Measurements from ENCODE around the gene KAZN.

The KAZN gene

DNA sequence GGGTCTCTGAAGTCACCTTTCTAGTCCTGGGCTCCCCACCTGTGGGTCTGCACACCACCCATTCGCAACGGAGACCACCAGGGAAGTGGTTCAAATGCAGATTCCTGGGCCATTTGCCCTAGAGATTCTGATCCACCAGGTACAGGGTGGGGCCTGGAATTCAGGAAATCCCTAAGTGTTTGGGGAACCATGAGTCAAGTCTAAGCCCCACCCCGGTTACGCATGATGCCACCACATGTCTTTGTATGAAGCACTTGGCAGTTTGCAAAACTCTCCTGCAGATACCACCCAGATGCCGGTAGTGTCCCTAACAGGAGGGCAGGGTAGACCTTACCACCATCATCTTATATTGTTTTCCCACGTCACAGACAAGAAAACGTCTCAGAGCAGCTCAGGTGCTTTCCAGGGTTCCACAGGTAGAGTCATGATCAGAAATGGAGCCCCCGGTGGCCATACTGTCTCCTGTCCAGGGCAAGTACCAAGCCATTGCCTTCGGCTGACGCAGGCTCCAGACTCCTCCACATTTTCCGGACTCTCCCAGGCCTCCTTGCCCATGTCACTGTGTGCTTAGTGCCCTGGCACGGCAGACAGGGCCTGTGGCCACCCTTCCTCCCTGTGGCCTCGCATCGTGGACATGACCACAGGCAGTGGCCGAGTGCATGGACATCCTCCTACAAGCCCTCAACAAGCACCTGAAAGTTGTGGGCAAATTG, 465.9 kb downstream of the KAZN start:
- DNase-seq (ENCODE audit: low read depth), result no peak

DNA sequence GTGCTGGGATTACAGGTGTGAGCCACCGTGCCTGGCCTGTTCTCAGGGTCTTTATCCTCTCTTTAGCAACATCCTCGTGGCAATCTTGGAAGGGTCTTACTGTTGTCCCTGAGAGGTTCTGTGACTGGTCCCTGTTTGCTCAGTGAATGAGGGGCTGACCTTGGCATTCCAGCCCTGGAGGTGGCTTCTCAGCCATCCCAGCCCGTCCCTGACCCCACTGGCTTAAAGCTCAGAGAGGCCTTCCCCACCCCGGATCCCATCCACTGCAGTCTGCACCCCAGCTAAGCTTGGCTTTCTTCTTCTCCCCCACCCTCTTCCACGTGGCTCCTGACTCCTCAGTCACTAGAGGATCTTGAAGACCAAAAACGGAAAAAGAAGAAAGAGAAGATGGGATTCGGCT, 466.8 kb downstream of the KAZN start:
- no peak for DNase-seq (ENCODE audit: low read depth)

DNA sequence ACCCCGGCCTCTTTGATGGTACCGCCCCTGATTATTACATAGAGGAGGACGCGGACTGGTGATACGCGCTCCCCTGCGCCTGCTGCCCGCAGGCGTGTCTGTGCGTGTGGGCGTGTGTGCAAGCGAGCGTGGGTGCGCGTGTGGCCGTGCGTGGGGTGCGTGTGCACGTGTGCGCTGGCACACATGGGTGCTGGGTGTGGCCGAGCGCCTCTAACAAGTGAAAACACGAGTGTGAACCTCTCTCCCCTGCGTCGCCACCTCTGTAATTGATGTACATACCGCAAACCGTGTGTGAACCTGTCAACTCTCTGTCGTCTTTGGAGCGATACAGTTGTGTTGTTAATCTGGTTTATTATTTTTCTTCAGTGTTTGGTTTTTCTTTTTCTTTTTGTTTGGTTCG, 467.3 kb downstream of the KAZN start:
- no peak for DNase-seq (ENCODE audit: low read depth)

DNA sequence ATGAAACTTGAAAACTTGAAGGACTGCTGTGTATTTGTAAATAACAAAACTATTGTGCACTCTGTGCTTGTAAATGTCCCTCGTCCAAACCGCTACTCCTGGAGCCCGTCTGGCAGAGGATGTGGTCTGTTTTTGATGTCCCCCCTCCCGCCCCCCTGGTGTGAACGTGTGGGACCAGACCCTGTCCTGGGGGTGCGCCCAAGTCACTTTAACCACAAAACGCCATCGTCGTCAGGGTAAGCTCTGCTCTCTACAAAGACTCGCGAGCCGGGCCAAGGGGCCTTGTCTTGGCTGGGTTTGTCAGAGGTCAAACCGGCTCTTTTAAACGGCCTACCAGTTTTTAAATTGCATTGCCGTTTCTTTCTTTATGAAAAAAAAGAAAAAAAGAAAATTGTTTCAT, 467.7 kb downstream of the KAZN start:
- no peak for DNase-seq (ENCODE audit: low read depth)

DNA sequence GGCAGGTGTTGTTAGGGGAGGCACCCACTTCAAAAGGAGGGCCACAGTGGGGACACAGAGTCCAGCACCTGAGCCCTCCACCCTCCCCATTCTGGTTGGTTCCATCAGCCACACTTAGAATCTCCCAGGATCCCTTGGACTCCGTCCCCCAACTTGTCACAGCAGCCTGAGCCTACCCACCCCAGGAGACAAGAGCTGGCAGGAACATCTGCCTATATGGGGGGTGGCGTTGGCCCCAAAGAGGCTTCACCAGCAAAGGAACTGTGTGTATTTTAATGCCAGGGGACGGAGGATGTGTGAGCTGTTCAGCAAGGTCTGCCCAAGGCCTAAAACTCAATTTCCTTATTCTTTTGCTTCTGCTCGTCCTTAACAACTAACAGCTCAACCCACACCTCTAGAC, 468.7 kb downstream of the KAZN start:
- no peak for DNase-seq (ENCODE audit: low read depth)

DNA sequence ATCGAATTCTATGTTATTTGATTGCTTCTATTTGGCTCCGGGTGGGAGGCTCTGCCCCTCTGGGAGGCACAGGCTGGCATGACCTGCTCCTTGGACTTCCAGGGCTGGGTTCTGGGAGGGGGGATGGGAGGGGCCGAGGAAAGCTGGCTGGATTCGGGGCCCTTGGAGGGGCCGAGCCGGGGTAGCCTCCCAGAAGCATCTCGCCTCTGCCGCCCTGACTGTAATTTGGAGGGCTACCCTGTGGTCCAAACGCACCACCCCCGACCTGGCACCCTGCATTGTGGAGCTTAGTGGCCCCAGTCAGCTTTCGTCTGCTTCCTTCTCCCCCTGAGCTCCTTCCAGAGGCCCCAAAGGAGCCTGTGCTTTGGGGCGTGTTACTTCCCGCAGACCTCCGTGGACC, 469.7 kb downstream of the KAZN start:
- no peak for DNase-seq (ENCODE audit: low read depth)

DNA sequence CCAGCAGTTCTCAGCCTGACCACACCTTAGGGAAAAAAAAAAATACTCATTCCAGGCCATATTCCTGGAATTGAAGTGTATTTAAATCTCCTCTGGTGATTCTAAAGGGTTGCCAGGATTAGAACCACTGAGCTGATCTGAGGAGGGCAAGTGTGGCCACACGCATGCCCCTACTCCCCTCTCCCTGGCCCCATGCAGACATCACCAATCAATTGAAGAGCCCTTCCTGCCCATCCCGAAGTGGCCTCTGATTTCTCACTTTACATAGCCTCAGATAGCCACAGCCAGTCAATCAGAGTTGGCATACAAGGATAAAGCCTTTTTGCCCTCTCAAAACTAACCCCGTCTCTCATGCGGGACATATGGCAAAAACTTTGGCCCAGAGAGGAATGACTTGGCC, 470.5 kb downstream of the KAZN start:
- no peak for DNase-seq (ENCODE audit: low read depth)

DNA sequence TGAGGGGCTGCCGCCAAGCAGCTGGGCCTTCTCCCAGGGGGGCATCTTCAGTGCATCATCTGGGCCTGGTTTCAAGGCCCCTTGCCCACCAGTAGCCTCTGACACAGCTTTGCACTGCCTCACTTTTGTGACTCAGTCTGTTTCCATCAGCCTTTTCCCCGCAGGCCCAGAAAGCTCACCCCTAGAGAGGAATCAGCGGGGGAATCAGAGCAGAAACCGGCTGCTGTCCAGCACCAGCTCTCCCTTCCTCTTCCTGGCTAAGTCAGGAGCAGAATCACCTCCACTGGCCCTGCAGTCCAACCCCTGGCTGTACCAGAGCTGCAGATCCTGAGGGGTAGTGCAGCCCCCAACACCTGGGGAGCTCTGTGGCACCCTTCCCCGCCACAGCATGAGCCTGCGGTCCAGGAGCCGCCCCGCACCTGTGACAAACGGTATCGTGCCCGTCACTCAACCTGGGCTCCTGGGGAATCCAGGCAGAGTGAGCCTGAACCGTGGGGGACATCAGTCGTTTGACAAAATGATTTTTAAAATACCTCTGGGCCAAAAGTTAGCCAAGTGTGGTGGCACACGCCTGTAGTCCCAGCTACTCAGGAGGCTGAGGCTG, 471.8 kb downstream of the KAZN start:
- DNase-seq (ENCODE audit: low read depth), result no peak

DNA sequence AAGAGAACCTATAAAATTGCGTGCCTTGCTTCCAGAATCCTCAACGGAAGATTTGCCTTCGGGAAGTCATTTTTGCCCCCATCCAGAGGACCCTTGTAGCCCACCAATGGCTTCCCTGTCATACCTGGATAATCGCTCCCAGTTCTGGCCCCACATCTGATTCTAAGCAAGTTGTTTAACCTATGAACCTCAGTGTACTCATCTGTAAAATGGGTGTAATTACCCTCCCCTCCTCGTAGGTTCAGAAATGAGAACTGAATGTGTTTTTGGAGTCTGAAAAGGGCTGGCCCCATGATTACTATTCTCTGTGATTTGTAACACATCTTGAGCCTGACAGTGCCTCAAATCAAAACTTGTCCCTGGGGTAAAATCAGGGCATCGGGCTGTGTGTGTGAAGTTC, 473.5 kb downstream of the KAZN start:
- DNase-seq (ENCODE audit: low read depth), result no peak

DNA sequence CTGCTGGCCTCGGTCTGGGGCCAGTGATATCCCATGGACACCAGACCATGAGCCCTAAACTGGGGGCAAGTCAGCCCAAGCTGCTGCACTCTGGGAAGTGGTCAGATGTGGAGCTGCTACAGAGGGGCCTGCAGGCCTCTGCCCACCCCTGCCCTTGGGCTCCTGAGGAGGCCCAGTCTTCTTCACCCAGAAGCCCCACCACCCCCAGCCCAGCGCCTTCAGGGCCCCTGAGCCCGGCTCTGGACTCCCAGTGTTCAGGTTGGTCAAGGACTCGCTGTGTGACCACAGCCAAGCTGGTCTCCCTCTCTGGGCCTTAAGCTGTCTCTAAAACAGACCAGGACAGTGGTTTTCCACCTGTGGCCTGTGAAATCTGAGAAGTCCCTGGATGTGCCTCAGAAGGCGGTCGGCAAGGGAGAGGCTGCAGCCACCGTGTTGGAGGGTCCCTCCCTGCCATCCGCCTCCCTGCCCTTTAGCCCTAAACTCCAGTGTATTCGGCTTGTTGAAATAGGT, 475.4 kb downstream of the KAZN start:
- no peak for DNase-seq (ENCODE audit: low read depth)

DNA sequence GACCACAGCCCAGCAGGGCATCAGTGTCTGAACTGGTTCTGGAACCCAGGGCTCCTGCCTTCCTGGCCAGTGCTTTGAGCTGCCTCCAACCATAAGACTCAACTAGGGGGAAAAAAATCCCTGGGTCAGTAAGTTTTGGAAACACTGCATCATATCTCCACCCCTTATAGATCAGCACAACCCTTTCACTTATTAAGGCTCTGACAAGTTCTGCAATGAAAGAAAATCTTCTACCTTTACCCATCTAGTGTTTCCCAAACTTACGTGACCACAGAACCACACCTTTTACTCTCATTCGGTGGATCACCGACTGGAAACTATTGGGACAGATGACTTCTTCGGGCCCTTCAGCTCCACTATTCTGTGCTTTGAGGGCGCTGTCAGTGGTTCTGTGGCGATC, 476.7 kb downstream of the KAZN start:
- no peak for DNase-seq (ENCODE audit: low read depth)

DNA sequence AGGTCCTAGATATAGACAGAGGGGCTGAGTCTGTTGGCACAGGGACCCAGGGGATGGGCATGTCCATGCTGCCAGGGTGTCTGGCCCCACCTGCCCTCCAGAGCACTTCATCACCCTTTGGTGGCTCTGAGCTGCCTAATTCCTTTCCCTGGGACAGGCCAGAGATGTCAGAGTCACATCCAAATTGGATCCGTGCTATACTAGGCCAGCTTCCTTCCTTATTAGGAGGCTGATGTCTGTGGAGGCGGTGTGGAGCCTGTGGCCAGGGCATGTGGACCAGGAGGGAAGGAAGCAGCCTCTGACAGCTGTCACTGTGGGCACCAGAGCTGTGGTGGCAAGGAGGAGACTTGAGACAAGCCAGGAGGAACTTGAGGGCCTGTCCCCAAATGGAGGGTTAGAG, 477.3 kb downstream of the KAZN start:
- DNase-seq (ENCODE audit: low read depth), result no peak

DNA sequence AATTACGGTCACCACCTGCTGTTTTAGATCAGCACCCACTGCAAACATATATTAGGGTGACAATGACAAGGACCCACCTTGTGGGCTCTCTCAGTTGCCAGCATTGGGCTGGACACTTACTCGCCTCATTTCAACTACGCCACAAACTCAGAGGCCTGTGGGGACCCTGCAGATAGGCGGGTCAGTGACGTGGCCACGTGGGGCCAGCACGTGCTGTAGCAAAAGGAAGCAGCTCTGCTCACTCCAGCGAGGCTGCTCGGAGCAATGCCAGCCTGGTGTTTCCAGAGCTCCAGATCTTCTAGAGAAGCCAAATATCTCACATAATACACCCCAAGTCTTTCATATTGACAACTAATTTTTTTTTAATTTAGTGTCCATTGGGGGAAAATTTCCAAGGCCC, 478.3 kb downstream of the KAZN start:
- no peak for DNase-seq (ENCODE audit: low read depth)

DNA sequence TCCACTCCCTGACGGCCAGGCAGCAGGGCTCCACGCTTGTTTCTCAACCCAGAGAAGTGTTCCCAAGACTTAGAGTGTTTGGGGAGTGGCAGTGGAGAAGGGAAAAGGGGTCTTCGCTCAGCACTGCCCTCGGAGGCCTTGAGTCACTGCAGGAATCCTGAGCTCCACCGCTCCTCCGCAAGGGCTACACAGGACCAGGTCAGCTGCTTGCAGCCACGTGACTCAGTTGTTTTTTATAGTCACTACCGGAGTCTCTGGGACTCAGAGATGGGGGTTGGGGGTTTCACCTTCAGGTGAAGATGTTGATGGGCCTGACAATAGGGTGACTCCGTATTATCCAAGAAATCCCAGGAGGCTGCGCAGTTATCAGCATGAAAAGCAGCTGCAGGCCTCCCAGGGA, 478.9 kb downstream of the KAZN start:
- no peak for DNase-seq (ENCODE audit: low read depth)

DNA sequence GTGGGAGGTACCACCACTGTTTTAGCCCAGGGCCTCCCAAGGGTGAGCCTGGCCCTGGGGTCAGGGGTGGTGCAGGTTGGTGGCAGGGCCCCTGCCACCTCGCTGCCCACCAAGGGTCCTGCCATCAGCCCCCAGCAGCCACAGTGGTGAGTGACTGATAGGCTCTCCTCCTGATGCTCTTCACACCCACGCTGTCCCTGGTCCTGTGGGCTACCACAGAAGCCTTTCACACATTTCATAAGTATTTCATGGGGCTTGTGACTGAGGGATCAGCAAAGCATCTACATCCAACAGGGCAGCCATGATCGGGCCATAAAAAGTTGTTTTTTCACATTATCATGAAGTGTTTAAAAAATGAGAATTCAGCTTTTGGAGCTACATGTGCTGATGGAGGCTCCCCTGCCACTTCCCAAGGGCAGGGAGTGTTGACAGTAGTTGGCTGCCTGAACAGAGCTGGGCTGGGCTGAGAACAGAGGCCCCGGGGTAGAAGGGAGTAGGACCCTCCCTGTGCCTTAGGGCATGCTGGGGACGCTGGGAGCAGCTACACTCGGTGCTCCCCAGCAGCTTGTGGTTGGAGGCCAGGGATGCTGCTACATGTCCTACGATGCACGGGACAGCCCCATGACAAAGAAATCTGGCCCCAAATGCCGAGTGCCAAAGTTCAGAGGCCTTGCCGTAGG, 482.0 kb downstream of the KAZN start:
- DNase-seq (ENCODE audit: low read depth), result no peak

DNA sequence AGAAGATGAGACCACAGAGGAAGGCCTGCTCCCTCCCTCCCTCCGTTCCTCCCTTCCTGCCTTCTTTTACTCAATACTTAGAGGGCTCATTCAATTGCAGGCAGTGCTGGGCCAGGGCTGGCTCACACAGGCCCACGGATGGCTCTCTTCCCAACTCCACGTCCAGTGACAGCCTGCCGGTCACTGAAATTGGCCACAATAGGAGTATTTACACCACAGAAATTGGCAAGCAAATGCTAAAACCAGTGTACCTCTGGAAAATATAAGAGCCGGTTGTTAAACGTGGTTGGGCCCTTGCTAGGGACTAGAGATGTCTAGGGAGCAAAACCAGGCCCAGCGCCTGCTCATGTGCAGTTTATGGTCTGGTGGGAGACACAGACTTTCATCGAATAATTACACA, 482.6 kb downstream of the KAZN start:
- DNase-seq (ENCODE audit: low read depth), result no peak

DNA sequence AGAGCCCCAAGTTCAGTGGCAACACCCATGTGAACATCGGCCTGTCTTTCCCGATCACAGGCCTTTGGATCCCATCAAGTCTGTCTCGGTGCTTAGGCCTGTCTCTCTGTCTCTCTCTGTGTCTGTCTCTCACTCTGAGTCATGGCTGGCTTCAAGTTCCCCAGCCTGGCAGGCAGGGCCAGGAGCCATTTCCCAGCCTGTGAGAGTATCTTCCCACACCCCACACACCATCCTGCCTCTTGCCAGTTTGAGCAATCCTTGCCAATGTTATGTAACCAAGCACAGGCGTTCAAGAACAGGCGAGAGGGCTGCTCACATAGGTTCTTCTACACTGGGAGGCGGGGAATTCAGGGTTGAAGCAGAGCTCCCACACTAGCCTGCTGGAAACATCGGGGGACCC, 485.1 kb downstream of the KAZN start:
- DNase-seq (ENCODE audit: low read depth), result no peak

DNA sequence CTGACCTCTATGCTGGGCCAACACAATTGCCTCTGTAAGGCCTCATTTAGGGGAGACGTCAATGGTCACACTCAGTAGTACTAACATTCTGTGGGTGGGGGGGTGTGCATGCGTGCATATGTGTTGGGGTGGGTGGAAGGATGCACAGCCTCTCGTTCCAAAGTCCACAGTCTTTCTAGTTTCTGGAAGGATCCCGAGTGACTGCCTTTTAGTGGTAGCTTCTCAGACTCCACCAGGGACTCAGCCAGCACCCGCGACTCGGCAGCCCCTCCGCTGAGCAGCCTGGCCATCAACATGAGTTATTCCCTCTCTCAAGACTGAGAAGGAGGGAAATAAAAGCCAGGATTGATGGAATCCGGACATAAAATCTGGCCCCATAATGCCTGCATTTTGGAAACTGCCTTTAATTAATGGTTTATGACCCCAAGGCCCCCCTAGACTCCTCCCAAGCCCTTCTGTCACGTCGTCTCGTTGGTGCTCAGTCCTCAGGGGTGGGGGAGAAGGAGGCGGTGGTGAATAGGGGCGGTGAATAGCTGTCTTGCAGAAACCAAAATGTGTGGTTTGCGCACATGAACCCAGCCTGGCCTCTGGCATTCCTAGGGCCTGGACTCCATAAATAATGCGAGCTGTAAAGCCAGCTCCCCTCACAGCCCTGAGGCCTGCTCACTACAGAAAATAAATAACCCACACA, 489.9 kb downstream of the KAZN start:
- no peak for DNase-seq (ENCODE audit: low read depth)

DNA sequence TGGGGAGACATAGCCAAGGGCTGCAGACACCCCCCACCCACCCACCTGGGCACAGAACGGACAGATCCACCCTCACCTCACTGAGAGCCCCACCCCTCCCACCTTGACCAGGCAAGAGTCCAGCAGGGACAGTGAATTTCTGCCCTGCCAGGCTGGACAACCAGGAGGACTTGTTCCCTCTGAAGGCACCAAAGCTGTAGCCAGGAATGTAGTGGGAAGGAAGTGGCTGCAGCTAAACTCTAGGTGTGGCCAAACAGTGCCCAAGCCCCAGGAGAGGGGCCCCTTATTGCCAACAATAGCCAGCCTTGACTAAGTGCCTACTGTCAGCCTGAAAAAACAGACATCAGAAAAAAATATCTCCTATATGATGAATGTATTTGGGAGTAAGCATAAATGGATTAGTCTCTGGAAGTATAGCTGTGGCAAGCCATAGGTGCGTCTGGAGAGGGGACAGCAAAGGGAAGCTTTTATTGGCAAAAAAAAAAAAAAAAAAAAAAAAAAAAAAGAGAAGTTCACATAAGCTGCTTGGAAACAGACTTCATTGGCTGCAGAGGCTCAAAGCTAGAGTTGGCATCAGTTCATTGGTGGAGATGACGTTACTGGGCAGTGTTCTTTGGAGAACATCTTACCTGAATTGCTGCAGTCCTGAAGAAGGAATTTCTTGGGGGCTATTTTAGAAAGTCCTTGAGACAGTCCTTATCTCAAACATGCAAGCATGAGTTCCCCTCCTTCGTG, 490.9 kb downstream of the KAZN start:
- no peak for DNase-seq (ENCODE audit: low read depth)

DNA sequence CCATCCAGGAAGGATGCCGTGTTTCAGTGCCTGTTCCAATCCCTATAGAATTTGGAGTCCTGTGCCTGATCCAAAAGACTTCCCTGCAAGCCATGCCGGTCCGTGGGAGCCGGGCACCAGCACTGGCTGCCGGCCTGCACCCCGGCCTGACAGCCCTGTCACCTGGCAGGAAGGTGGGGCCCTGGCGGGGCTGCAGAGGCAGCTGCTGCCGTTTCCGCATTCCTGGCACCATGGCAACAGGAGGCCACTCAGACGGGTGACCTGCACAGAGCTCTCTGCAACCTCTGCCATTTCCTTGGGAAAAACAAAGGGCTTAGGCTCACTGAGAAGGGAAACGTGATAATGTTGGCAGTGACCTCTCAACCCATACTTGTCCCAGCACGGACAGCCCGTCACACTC, 491.9 kb downstream of the KAZN start:
- DNase-seq (ENCODE audit: low read depth), result no peak

DNA sequence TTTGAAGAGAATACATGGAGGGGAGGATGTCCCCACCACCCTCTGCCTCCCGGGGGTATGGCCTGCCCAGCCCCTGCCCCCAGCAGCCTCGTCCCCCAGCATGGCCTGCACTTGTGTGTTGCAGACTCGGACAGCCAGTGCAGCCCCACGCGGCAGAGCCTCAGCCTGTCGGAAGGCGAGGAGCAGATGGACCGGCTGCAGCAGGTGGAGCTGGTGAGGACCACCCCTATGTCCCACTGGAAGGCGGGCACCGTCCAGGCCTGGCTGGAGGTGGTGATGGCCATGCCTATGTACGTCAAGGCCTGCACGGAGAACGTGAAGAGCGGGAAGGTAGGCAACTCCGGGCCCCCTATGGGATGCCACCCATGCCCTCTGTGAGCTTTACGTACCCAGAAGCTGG, 495.6 kb downstream of the KAZN start:
- no peak for DNase-seq (ENCODE audit: low read depth)

Data from activated T-helper 1 cell treated with Interleukin-2 at 50 U/mL for 16 hours (primary cell).